Measurements from ENCODE around the gene CCDC186. TPM values are rescaled to one million over a fixed set of nuclear protein-coding genes. Genes with fewer than 3 reads are reported as not detected.
"Not testable (repeated sequence)": the region's sequence is repeated elsewhere in the genome, so short reads cannot be mapped to it uniquely, and the experiment has no call there.

Gene CCDC186
- total RNA-seq, 1 experiment from 2014 or later, result 9.1 TPM

DNA sequence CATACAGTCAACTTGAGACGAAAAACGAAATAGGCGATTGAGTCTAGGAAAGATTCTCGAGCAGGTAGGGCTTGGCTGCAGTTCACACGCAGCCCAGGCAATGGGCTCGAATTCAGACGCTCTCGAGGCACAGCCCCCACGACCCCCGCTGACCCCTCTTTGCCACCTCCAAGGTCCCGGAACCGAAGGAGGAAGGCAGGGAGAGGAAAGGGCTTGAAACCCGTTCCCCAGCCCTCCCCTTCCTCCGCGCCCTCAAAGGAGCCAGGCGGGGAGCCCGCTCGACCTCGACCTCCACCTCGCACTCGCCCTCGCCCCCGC, 441 bp downstream of the CCDC186 start:
- peak; percentile 15 for DNase-seq (ENCODE audit: low read depth)

DNA sequence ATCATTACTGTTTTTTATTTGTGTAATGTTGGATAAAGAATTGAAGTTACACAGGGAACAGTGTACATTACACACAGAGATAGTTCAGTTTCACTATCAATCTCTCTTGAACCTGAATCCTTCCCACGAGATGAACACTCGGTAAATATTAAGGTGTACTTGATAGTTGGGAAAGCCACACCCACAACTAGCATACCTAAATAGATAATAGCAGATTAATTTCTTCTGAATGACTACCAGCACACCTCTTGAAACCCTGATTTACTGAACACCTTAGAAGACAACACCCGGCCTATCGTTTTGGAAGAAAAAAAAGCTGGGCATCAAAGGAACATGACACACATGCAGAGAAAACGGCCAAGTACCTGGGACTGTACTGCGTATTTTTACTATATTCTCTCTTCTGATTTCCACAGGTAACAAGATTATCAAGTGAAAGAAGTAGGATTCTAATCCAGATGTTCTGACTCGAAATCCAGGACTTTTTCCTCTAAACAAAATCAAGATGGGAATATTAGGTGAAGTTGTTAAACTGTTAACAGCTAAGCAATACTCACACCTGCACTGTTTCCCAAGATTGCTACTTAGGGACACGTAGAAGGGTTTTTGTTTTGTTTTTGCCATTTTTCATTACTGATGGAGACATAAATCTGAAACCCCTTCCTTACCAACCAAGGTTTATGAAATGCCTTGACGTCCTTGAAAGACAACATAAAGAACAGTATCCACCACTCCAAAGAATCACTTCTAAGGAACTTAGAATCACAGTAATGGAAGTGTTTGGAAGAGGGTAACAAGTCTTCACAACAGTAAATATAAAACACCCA, 1.0 kb downstream of the CCDC186 start:
- no peak for DNase-seq (ENCODE audit: low read depth)

GRCh38 chr10:114172216-114172615, 1.8 kb downstream of the CCDC186 start:
- peak; percentile 5 for DNase-seq (ENCODE audit: low read depth)

GRCh38 chr10:114168450-114169009, 5.5 kb downstream of the CCDC186 start:
- DNase-seq (ENCODE audit: low read depth), result no peak

DNA sequence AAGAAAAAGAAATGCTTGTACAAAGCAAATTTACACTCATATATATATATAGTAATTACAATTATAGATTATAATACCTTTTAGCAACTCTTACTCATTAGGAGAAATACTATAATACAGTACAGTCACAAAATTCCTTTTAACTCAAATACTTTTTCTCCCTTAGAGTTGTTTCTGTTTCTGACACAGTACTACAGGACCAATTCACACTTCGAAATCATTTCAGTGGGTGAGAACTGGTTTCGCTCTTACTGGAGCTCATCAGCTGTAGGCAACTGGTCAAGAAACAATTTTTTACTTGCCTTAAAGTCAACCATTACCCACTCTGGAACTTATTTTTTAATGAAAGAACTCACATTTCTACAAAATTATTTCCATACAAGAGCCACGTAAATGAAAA, 6.0 kb downstream of the CCDC186 start:
- no peak for DNase-seq (ENCODE audit: low read depth)

DNA sequence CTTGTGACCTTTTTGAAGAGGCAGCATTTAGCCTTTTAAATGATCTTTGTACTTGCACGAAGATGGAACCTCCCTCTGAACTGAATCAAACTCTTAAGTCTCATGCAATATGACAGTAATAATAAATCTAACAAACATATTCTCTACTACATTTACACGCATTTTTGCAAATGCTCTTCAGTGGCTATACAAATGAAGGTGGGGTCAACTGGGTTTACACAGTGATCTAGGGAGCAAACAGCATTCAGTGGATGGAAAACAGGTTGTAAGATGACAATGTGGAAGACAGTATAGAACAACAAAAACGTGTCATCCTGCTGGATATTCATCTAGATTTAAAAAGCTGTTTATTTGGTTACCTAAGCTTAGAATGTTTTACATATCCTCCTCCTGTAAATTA, 7.5 kb downstream of the CCDC186 start:
- DNase-seq (ENCODE audit: low read depth), result no peak

- no peak for DNase-seq (ENCODE audit: low read depth)
These were observed 8.0 kb downstream of the CCDC186 start for GRCh38 chr10:114166043-114166442.

DNA sequence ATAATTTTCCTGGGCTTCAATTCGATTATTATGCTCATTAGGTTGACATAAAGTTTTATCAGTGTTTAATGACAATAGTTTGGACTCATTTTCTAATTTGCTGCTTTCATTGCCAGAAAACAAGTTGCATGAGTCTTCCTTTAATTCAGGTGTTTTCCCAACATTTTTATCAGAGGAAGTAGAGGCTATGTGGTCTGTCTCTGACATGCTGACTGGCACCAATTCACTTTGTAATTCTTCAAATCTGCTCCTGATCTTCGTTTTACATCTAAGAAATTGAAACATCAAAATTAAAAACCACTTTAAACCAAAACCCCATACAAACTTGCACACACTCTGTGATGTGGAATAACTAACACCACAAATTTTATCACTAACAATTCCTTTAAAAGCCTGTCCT, 10.9 kb downstream of the CCDC186 start:
- no peak for DNase-seq (ENCODE audit: low read depth)

DNA sequence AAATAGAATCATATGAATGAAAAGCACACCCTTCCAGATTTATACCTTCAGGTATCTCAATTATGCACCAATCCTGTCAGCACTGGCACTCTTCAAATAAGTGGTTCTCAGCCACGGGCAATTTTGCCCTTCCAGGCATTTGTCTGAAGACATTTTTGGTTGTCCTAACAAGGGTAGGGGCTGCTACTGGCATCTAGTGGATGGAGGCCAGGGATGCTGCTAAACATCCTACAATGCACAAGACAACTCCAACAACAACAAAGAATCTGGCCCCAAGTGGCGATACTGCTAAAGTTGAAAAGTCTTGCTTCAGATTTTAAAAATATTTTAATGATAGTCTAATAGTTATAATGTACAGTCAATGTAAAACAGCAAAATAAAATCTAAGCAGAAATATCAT, 16.1 kb downstream of the CCDC186 start:
- DNase-seq (ENCODE audit: low read depth), result no peak

GRCh38 chr10:114151892-114152291, 22.1 kb downstream of the CCDC186 start:
- no peak for DNase-seq (ENCODE audit: low read depth)

DNA sequence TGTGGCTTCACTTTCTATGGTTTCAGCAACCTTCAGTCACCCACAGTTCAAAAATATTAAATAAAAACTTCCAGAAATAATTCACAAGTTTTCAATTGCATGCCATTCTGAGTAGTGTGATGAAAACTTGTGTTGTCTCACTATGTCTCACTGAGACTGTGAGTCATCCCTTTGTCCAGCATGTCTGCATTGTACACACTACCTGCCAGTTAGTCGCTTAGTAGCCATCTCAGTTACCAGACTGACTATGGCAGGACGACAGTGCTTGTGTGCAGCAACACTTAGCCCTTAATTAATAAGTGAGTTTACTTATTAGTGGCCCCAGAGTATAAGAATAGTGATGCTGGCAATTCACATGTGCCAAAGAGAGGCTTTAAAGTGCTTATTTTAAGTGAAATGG, 22.5 kb downstream of the CCDC186 start:
- peak; percentile 86 for DNase-seq (ENCODE audit: low read depth)

GRCh38 chr10:114149476-114149875, 24.5 kb downstream of the CCDC186 start:
- DNase-seq (ENCODE audit: low read depth), result not testable (repeated sequence)

DNA sequence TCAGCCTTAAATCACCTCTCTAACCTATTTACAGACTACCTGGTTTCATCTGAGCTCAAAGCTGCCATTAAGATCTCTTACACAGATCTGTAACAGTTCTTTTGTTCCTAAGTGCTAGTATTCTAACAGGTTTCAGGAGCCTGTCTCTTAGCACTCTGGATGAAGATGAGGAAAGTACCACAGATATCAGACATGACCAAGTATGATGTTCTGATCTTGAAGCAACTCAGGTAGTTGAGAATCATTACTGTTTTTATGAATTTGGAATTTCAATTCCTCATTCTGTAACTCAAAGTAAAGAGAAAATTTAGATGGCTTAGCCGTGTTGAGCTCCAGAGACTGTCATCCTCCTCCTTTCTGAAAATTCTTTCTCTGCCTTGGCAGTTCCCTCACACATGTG, 30.8 kb downstream of the CCDC186 start:
- DNase-seq (ENCODE audit: low read depth), result no peak

DNA sequence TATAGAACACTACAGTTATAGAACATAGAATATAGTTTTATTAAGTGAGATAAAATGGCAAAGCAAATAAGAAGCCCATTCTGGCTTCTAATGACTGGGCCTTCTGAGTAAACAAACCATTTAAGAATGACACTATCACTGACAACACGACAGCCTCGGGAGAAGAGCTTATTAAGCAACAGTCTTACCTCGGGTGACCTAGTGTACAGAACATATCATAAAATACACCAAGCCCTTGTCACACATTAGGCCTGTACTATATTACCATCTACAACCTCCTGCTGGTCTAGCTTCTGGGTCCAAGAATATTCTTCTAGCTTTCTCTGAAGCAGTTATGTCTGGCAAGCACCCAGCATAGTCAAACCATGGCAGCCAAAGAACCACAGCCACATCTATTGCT, 32.0 kb downstream of the CCDC186 start:
- no peak for DNase-seq (ENCODE audit: low read depth)

GRCh38 chr10:114140827-114141226, 33.2 kb downstream of the CCDC186 start:
- not testable (repeated sequence) for DNase-seq (ENCODE audit: low read depth)

DNA sequence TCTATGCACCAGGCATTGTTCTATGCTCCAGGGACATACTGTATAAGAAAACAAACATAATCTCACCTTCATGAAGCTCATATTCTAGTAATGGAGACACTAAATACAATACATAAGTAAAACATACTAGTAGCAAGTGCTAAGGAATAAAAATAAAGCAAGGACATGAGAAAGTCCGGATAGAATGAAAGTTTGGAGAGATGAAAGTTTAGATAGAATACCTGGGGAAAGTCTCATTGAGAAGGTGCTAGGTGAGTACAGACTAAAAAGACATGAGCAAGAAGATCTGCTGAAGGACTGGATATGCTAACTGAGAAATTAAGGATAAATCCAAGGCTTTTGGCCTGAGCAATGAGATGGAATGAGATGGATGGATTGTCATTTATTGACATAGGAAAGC, 34.0 kb downstream of the CCDC186 start:
- no peak for DNase-seq (ENCODE audit: low read depth)

- no peak for DNase-seq (ENCODE audit: low read depth)
These were observed 35.4 kb downstream of the CCDC186 start for GRCh38 chr10:114138581-114138980.

DNA sequence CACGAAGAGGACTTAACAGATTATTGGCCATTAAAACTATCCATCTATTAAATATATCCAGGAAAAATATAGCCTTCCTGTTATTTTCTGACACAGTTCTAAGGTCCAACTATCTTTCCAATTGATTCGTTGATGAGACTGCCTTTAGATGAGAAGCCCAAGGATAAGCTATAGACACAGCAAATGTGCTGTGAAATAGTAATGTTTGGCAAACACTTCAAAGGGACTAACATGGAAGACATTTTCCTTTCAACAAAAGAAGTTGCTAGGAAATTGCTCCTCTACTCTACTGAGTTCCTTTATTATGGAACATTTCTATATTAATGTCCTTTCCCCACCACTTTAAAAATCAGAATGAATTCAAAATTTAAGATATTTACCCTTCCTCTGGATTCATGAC, 38.5 kb downstream of the CCDC186 start:
- no peak for DNase-seq (ENCODE audit: low read depth)

DNA sequence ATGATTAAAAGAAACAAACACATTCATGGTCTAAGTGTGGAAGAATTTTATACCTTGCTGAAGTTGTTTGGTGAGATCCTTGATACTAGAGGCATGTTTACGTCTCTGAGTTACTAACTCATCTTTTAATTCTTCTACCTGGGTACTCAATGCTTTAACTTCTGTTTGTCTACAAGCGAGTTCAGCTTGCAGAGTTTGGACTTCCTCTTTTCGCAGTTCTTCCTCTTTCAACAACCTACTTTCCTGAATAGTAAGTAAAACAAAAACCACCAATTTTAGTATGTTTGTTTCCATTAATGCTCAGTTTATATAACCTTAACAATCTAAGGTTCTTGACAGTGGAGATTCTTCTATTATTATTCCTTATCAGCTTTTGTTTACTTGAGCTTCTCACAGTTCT, 42.9 kb downstream of the CCDC186 start:
- DNase-seq (ENCODE audit: low read depth), result no peak

DNA sequence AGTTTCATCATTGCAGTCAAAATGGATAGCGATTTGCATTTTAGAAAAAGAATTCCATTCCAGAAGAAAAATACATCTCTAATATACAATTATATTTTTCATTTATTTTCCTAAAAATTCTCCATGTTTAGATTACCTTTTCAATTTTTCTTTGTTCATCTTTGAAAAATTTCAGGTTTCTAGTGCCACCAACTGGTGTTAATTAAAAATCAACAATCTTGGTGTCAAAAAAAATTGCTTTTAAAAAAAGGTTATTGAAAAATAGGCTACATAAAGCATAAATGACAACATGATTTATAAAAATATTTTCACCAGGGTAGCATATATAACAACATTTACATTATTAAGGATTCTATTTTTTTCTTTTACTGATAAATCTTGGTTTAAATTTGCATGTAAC, 53.0 kb downstream of the CCDC186 start:
- no peak for DNase-seq (ENCODE audit: low read depth)

DNA sequence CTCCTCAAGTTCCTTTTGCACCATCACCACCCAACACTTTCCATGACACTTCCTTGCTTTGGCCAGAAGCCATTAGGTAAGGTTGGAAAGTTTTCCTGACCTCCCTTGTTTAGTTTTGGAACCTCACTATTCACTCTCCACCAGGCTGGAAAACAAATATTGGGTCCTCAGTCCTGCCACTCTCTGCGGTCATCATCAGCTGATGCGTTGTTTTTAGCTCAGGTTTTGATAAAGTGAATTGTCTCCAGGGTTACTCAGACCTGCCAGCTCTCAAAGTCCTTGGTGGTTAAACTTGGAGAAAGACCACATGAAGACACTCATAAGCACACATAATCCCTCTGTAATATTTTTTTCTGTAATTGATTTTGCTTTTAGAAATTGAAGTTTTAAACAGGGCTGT, 55.5 kb downstream of the CCDC186 start:
- DNase-seq (ENCODE audit: low read depth), result no peak

- no peak for DNase-seq (ENCODE audit: low read depth)
These were observed 56.3 kb downstream of the CCDC186 start for GRCh38 chr10:114117728-114118127.

GRCh38 chr10:114115661-114116445, 58.1 kb downstream of the CCDC186 start:
- no peak for DNase-seq (ENCODE audit: low read depth)
